NCI-H2107 (cell line): ENCODE results near the gene HSD17B13.

Experiments
- DNase-seq: peaks from one replicate; lab custom pipeline; 2025; lab: John Stamatoyannopoulos, UW

Gene HSD17B13

DNA sequence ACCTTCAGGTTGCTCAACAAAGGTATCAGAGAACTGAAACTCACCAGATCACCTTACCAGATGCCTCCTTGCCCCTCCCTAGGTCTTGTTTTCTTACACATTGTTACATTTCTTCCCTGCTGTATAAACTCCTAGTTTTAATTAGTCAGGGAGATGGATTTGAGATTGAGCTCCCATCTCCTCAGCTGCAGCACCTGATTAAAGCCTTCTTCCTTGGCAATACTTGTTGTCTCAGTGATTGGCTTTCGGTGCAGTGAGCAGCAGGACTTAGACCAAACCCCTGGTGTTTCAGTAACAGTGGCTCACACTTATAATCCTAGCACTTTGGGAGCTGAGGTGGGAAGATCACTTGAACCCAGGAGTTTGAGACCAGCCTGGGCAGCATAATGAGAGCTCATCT, 59.8 kb downstream of the HSD17B13 start:
- no peak for DNase-seq

DNA sequence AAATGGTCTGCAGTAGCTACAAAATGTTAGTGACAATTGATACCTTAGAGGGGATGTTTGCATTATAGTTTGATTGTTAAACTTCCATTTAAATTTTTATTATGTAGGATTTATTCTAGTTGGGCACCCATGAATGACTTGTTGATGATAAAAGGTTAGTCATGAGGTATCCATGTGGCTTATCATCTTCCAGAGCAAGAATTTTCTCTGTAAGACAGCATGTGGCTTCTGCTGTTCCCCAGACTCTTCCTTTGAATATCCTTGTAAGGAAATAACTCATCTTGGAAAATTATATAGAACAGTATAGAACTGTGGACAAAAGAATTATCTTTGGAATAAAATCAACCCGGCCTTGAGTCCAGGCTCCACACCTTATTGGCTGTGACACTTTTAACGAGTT, 62.2 kb downstream of the HSD17B13 start:
- no peak for DNase-seq

DNA sequence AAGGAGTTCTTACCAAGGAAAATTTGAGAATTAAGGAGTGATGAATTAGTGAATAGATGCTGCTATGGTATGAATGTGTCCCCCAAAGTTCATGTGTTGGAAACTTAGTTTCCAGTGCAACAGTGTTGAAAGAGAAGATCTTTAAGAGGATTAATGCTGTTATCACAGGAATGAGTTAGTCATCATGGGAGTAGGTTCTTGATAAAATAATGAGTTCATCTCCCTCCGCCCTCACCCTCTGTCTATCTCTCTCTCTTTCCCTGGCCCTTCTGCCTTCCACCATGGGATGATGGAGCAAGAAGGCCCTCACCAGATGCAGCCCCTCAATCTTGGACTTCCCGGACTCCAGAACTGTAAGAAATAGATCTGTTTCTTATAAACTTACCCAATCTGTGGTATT, 64.0 kb downstream of the HSD17B13 start:
- no peak for DNase-seq

DNA sequence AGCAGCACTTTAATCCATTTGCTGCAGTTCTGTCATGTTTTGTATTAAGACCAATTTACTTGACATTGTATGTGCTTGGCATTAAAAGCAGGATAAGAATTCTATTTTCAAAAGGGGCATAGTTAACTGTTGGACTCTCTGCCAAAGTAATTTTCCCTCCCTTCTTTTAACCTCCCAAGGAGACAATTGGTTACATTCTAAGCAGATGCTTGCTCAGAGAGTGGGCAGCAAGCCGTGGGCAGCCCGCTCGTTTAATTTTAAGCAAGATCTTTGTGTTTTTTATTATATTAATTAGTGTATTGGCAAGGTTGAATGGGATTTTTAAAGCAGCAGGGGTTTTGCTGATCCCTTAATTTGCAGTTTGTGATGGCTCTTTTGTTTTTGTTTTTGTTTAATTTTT, 65.2 kb downstream of the HSD17B13 start:
- DNase-seq, result no peak

DNA sequence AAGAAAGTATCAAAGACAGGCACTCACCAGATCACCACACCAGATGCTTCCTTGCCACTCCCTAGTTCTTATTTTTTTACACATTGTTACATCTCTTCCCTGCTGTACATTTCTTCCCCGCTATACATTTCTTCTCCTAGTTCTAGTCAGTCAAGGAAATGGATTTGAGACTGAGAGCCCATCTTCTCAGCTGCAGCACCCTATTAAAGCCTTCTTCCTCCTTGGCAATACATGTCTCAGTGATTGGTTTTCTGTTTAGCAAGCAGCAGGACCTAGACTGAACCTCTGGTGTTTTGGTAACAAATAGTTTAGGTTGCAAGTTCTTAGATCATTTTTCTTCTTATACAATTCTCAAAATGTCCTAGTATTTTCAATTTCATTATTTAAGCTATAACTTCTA, 66.9 kb downstream of the HSD17B13 start:
- no peak for DNase-seq
